ENCODE measurements around the gene KDM3A. TPM values are rescaled to one million over a fixed set of nuclear protein-coding genes. Genes with fewer than 3 reads are reported as not detected.

KDM3A gene
- 21.2 to 29.8 TPM (median 24.8 TPM) in 5 replicates for total RNA-seq (2022; extraction: Qiagen RNA extraction; ENCODE audit: low read depth)

GRCh38 chr2:86440631-86441391 lies at the start of gene KDM3A:
TSS of gene KDM3A (plus strand) at chr2:86441371. CDS start at chr2:86442048, 677 bp downstream.

Other genes starting within 250 kb of the KDM3A start
- gene IMMT, start 245.9 kb upstream of the KDM3A start, total RNA-seq (2022; extraction: Qiagen RNA extraction; ENCODE audit: low read depth): 103 to 112 TPM (median 108 TPM) in 5 replicates
- 62.3 to 108 TPM (median 74.8 TPM) in 5 replicates for gene MRPL35, start 241.9 kb upstream of the KDM3A start, total RNA-seq (2022; extraction: Qiagen RNA extraction; ENCODE audit: low read depth)
- gene REEP1, start 103.7 kb upstream of the KDM3A start, total RNA-seq (2022; extraction: Qiagen RNA extraction; ENCODE audit: low read depth): 0.77 to 1.1 TPM (median 1.1 TPM) in 5 replicates
- 118 to 132 TPM (median 124 TPM) in 5 replicates for gene CHMP3, start 122.1 kb downstream of the KDM3A start, total RNA-seq (2022; extraction: Qiagen RNA extraction; ENCODE audit: low read depth)
- 52.6 to 62.4 TPM (median 53.6 TPM) in 5 replicates for gene RNF103, start 182.5 kb downstream of the KDM3A start, total RNA-seq (2022; extraction: Qiagen RNA extraction; ENCODE audit: low read depth)

Measured in A549 treated with GW870086 at 1 μM for 4 hours (cell line).